Epithelial cell of proximal tubule (primary cell): ENCODE measurements around the gene POLR3H. TPM values are rescaled to one million over a fixed set of nuclear protein-coding genes. Genes with fewer than 3 reads are reported as not detected.
A peak's percentile ranks its signal among the peaks of the same experiment; 100 is the strongest.
"Not testable (repeated sequence)": the region's sequence is repeated elsewhere in the genome, so short reads cannot be mapped to it uniquely, and the experiment has no call there.

Experiments
- DNase-seq: peaks from one replicate; pipeline ENCODE4 v3.0.0-alpha.2; 2011; ENCODE audit warnings: low read depth
- H3K4me3 ChIP-seq: 2 replicates; pipeline ENCODE4 v1.5.1; 2011; ENCODE audit warnings: low read depth, mild to moderate bottlenecking, low read length
- total RNA-seq: library from RNA; depleted of rRNA; stranded (reverse); fragments of >200 nt; gene quantifications from 2 replicates; pipeline ENCODE4 v1.2.3, GENCODE V29; 2015
- TF ChIP-seq, protein P1 (sequence below): conservative IDR thresholded peaks from 2 replicates; pipeline ENCODE4 v1.5.1; 2012; ENCODE audit warnings: low read depth, mild to moderate bottlenecking, low read length

Gene POLR3H
- total RNA-seq, 1 donor from 2014 or later = 9.5 TPM

DNA sequence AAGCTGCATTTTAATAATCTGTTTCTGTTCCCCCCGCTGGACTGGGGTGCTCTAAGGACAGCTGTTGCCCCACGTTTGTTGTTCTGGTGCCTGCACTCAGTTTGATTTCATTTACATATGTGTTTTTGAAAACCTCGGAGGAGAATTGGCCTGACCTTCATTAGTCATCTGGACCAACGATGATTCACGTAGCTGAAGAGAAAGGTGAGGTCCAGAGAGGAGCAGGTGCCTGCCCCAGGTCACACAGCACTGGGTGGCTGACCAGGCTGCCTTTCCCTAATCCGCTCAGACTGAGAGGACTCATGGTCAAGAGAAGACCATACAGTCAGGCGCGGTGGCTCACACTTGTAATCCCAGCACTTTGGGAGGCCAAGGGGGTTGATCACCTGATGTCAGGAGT lies 20.3 kb upstream of the POLR3H start:
- DNase-seq = no peak

DNA sequence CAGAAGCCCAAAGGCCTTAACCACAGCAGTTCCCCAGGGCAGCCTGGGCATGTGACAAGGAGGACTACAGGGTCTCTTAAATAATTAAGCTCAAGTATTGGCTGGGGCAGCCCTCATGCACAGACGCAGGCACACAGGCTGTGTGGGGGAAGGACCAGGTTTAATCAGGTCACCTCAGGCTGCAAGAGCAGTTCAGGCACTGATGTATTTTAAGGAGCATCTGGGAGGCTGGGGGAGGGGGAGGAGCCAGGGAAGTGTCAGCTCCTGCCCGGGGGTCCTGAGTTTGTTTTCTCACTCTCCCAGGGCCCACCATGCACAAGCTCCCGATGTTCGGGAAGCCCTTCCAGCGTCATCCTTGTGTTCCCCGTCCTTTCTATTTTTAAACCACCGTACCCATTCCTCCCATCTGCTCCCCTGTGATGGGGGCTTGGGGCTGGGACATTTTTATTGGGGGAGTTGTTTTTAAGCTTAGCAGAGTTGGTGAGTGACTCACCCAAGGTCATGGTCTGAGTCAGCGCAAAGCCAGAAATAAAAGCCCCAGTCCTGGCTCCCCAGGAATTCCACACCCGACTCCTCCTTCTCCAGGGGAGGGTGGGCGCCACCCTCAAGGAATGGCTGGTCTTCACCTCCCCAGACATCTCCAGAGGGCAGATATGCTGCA lies 18.9 kb upstream of the POLR3H start:
- TF ChIP-seq, protein P1, sequence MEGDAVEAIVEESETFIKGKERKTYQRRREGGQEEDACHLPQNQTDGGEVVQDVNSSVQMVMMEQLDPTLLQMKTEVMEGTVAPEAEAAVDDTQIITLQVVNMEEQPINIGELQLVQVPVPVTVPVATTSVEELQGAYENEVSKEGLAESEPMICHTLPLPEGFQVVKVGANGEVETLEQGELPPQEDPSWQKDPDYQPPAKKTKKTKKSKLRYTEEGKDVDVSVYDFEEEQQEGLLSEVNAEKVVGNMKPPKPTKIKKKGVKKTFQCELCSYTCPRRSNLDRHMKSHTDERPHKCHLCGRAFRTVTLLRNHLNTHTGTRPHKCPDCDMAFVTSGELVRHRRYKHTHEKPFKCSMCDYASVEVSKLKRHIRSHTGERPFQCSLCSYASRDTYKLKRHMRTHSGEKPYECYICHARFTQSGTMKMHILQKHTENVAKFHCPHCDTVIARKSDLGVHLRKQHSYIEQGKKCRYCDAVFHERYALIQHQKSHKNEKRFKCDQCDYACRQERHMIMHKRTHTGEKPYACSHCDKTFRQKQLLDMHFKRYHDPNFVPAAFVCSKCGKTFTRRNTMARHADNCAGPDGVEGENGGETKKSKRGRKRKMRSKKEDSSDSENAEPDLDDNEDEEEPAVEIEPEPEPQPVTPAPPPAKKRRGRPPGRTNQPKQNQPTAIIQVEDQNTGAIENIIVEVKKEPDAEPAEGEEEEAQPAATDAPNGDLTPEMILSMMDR = no peak
- DNase-seq = no peak
- peak overlapping the region; percentile 3 for H3K4me3 ChIP-seq

More for the DNA sequence above, 20.3 kb upstream of the POLR3H start:
- H3K4me3 ChIP-seq = no peak overlapping the region
- TF ChIP-seq, protein P1 = no peak

DNA sequence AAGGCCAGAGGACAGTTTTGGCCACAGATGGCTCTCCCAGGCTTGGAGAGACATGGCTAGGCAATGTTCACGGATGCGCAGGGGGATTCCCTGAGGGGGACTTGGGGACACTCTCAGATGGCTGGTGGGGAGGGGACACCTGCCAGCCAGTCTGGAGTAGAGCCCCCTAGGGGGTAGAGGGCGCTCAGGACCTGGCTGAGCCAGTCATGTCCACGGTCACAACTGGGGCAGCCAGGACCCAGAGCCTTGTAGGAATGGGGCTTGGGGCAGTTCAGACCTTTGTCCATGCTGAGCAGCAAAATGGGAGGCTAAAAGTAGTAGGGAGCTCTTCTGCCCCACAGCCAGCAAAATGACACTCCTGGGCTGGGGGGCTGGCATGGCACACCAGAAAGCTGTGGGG lies 18.2 kb upstream of the POLR3H start:
- TF ChIP-seq, protein P1 = no peak
- DNase-seq = no peak
- peak overlapping the region; percentile 55 for H3K4me3 ChIP-seq

DNA sequence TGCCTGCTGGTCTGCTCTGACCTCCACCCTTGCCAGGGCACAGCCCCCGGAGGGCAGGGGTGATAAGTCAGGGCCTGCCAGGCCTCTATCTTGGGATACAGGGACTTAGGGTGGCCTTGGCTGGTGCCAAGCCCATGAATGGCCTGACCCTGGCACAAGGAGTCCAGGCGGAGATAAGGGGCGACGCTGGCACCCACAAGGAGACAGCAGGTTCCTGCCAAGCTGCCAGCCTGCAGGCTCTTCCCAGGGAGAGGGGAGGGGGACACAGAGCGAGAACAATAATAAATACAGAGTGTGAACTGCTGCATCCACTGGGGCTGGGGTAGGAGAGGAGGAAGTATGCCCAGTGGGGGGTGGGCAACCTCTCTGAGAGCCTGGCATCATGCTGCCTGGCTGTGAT lies 17.5 kb upstream of the POLR3H start:
- H3K4me3 ChIP-seq = peak overlapping the region; percentile 55
- TF ChIP-seq, protein P1 = no peak
- DNase-seq = no peak

DNA sequence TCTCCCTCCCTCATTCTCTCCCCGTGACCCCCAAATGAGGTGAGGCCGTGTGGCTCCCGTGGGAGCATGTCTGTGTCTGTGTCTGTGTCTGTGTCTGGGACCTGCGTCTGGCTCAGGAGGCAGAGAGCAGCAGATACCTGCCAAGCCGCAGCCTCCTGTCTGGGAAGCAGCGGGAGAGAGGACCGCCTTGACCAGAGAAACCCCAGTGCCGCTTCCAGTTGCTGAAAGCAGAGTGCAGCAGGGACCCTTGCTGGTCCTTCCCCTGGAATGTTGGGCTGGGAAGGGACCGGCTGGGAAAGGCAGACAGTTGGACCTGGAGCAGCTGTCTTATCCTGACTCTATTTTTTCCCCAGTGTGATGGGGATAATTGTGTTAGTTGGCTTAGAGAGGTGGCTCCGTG lies 17.1 kb upstream of the POLR3H start:
- DNase-seq = no peak
- H3K4me3 ChIP-seq = peak overlapping the region; percentile 55
- TF ChIP-seq, protein P1 = no peak

DNA sequence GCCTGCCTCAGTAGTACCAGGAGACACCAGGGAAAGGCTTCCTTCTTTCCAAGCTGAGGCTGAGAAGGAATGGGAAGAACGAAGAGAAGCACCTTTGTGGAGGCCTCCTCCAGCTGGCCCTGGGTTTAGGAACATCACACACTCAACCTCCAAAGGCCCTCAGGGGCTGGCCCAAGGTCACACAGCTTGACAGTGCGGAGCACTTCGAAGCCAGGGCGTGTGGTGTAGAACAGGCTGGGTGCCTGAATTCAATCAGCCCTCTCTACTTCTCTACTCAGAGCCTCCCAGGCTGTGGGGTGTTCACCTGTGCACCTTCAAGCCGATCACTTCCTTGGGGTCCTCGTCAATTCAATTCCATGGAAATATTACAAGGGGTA lies 15.8 kb upstream of the POLR3H start:
- no peak for DNase-seq
- TF ChIP-seq, protein P1 = no peak
- H3K4me3 ChIP-seq = no peak overlapping the region

DNA sequence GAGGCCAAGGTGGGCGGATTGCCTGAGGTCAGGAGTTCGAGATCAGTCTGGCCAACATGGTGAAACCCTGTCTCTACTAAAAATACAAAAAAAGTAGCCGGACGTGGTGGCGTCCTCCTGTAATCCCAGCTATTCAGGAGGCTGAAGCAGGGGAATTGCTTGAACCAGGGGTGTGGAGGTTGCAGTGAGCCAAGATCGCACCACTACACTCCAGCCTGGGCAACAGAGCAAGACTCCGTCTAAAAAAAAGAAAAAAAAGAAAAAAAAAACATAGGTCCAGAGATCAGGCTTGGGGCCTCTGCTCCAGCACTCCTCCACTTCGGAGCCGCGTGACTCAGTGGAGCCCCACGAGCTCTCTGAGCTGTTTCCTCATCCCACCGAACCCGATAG lies 14.0 kb upstream of the POLR3H start:
- H3K4me3 ChIP-seq, DNase-seq: not testable (repeated sequence)
